Endothelial cell of umbilical vein (primary cell): ENCODE data around the gene MIS12. TPM values are rescaled to one million over a fixed set of nuclear protein-coding genes. Genes with fewer than 3 reads are reported as not detected.

Experiments used
- BruUV-seq: library from RNA; stranded (reverse); fragments of 400-500 nt; replicated peaks from 2 replicates; lab custom pipeline; 2021; lab: Mats Ljungman, UMichigan
- CTCF ChIA-PET: fragments of 300-600, 350-600 bp; sonication (Branson Sonifier 250); formaldehyde crosslinking; loops from one replicate; lab custom pipeline; 2021; ENCODE audit warnings: antibody characterized with exemption, inconsistent platforms; lab: Charles Lee
- POLR2A ChIA-PET: fragments of 300-600, 350-600 bp; sonication (Branson Sonifier 250); formaldehyde crosslinking; loops from one replicate; lab custom pipeline; 2021; ENCODE audit warnings: antibody characterized with exemption, inconsistent platforms; lab: Charles Lee
- DNase-seq: peaks from one replicate; pipeline ENCODE4 v3.0.0-alpha.2; 2011; ENCODE audit warnings: low read depth, low spot score
- FAIRE-seq: peaks from 2 replicates; lab custom pipeline; 2011; peaks lifted over from hg19 to GRCh38; lab: Jason Lieb, UNC
- H2AFZ ChIP-seq: 2 replicates; pipeline ENCODE4 v1.6.0; 2012; ENCODE audit warnings: low read depth, low read length, control low read depth, inconsistent platforms
- H3K27ac ChIP-seq: 2 replicates; pipeline ENCODE4 v1.5.1; 2011; ENCODE audit warnings: low read depth, mild to moderate bottlenecking, control low read depth, low read length, moderate library complexity; ENCODE audit not compliant: insufficient read depth
- H3K27me3 ChIP-seq, 2 experiments: 2 replicates each; pipeline versions ENCODE4 v1.6.0 to v1.6.1; 2011; ENCODE audit warnings: low read length in 2 of 2, mixed read lengths in 1 of 2; ENCODE audit not compliant: control insufficient read depth in 2 of 2, insufficient read depth in 2 of 2
- H3K36me3 ChIP-seq, 2 experiments: 2 replicates in 1 of 2; 3 replicates in 1 of 2; pipeline ENCODE4 v1.5.1; 2011; ENCODE audit warnings: low read length in 2 of 2, mild to moderate bottlenecking in 1 of 2, moderate library complexity in 1 of 2; ENCODE audit not compliant: control insufficient read depth in 2 of 2, insufficient read depth in 2 of 2; ENCODE audit errors: extremely low read depth in 1 of 2
- H3K4me1 ChIP-seq: 3 replicates; pipeline ENCODE4 v1.5.1; 2011; ENCODE audit warnings: mild to moderate bottlenecking, low read length; ENCODE audit not compliant: control insufficient read depth, insufficient read depth; ENCODE audit errors: extremely low read depth
- H3K4me2 ChIP-seq: 2 replicates; pipeline ENCODE4 v1.6.1; 2011; ENCODE audit warnings: low read length, control low read depth, mixed read lengths; ENCODE audit not compliant: insufficient read depth
- H3K4me3 ChIP-seq, 3 experiments: fragments of 200-600 bp in 1 of 3; sonication (generic), shearing (Covaris generic) in 1 of 3; replicated peaks in 1 of 3; 2 replicates each; pipeline ENCODE4 v1.5.1; 2011 to 2016; ENCODE audit warnings: control low read depth in 3 of 3, low read length in 3 of 3, mild to moderate bottlenecking in 2 of 3, inconsistent platforms in 1 of 3, low read depth in 1 of 3, moderate library complexity in 1 of 3; ENCODE audit not compliant: insufficient read depth in 1 of 3
- H3K79me2 ChIP-seq: 2 replicates; pipeline ENCODE4 v1.6.0; 2012; ENCODE audit warnings: low read length, inconsistent platforms; ENCODE audit not compliant: control insufficient read depth, insufficient read depth
- H3K9ac ChIP-seq: replicated peaks from 2 replicates; pipeline ENCODE3; 2011; ENCODE audit warnings: low read length, control low read depth; ENCODE audit not compliant: insufficient read depth; ENCODE audit errors: extremely low read depth
- H3K9me1 ChIP-seq: replicated peaks from 3 replicates; pipeline ENCODE4 v1.6.0; 2011; ENCODE audit warnings: mild to moderate bottlenecking, low read length; ENCODE audit not compliant: control insufficient read depth, insufficient read depth; ENCODE audit errors: extremely low read depth
- H3K9me3 ChIP-seq: replicated peaks from 2 replicates; pipeline ENCODE4 v1.5.1; 2012; ENCODE audit warnings: low read length, inconsistent platforms; ENCODE audit not compliant: control insufficient read depth, insufficient read depth
- H4K20me1 ChIP-seq: replicated peaks from 2 replicates; pipeline ENCODE3; 2011; ENCODE audit warnings: mild to moderate bottlenecking, low read length; ENCODE audit not compliant: control insufficient read depth, insufficient read depth; ENCODE audit errors: extremely low read depth
- EZH2 ChIP-seq: IDR thresholded peaks from 2 replicates; pipeline ENCODE4 v1.6.1; 2012; ENCODE audit warnings: borderline replicate concordance, low read depth, mild to moderate bottlenecking, moderate library complexity, low read length, inconsistent platforms; ENCODE audit not compliant: severe bottlenecking
- FOS ChIP-seq: IDR thresholded peaks from 2 replicates; pipeline ENCODE4 v1.6.1; 2011; ENCODE audit warnings: mild to moderate bottlenecking, low read length, moderate library complexity, borderline replicate concordance; ENCODE audit not compliant: insufficient read depth
- GATA2 ChIP-seq: IDR thresholded peaks from 2 replicates; pipeline ENCODE4 v1.7.0; 2011; ENCODE audit warnings: low read depth, mild to moderate bottlenecking, moderate library complexity, mixed read lengths, low read length; ENCODE audit not compliant: insufficient read length, insufficient read depth
- JUN ChIP-seq: IDR thresholded peaks from 2 replicates; pipeline ENCODE4 v1.6.1; 2011; ENCODE audit warnings: borderline replicate concordance, low read depth; ENCODE audit not compliant: insufficient read length, insufficient read depth
- MYC ChIP-seq: IDR thresholded peaks from one replicate; pipeline ENCODE4 v1.6.1; 2011; ENCODE audit warnings: mild to moderate bottlenecking, low read depth, low read length
- POLR2A ChIP-seq: IDR thresholded peaks from 2 replicates; pipeline ENCODE4 v1.6.1; 2012; ENCODE audit warnings: low read depth, mild to moderate bottlenecking, control low read depth, low read length
- POLR2AphosphoS5 ChIP-seq: IDR thresholded peaks from 2 replicates; pipeline ENCODE4 v1.6.1; 2012; ENCODE audit warnings: low read depth, mild to moderate bottlenecking, control low read depth, low read length, moderate library complexity; ENCODE audit not compliant: insufficient read depth
- dilution Hi-C: fragments of 300-500 bp; cut with MboI; formaldehyde crosslinking; loops from one replicate; pipeline ENCODE4 v1.15.0; 2019; ENCODE audit warnings: low sequenced_read_pairs; ENCODE audit not compliant: extremely low pct_ligation_motif_present
- intact Hi-C: fragments of 100-400 bp; cut with micrococcal nuclease; formaldehyde crosslinking; loops from one replicate; pipeline ENCODE4 v1.10.0; 2022
- polyA plus RNA-seq, 4 experiments: library from polyadenylated mRNA; depleted of rRNA in 3 of 4; stranded (reverse) in 3 of 4; unstranded in 1 of 4; fragments of >200 nt; gene quantifications; 2 replicates each; pipeline versions ENCODE4 v1.2.1 to v1.2.3, GENCODE V29; 2011 to 2012; ENCODE audit warnings: missing spikeins in 1 of 4
- total RNA-seq: library from RNA; stranded (reverse); gene quantifications from 2 replicates; pipeline ENCODE4 v1.2.3, GENCODE V29; 2021
- TF ChIP-seq, protein P1 (sequence below), 2 donors: IDR thresholded peaks; 1 replicate in 1 of 2; 2 replicates in 1 of 2; pipeline ENCODE4 v1.5.1; 2011; ENCODE audit warnings: low read length in 2 of 2, mild to moderate bottlenecking in 2 of 2, moderate library complexity in 2 of 2, control low read depth in 1 of 2, inconsistent platforms in 1 of 2, low read depth in 1 of 2; ENCODE audit not compliant: insufficient read depth in 1 of 2; ENCODE audit errors: extremely low read depth in 1 of 2
- TF ChIP-seq, protein P2 (sequence below): IDR thresholded peaks from 2 replicates; pipeline ENCODE4 v1.6.1; 2011; ENCODE audit not compliant: insufficient read depth, insufficient read length

MIS12 gene
- total and polyA plus RNA-seq, 2 donors (not counting 3 experiments of a cell fraction or from before 2014, with no cell fraction given), result 8.3 to 20.1 TPM

DNA sequence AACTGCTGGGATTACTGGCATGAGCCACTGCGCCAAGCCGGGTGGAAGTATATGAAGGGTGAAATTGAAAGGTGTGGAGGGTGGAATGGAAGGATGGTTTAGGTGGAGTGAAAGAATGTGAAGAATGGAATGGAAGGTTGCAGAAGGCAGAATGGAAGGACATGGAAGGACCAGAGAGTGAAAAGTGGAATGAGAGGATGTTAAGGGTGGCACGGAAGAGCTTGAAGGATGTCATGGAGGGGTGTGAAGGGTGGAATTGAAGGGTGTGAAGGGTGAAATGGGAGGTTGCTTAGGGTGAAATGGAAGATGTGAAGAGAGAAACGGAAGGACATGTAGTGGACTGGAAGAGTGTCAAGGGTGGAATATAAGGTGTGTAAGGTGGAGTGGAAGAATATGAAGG, 16.2 kb downstream of the MIS12 start:
- ChIA-PET POLR2A (no interaction called here), CTCF (no interaction called here)
- Histone ChIP-seq H3K27ac (no peak overlapping the region), H2AFZ (no peak overlapping the region), H3K9me1 (no peaks in the 10 kb centered on the region), H3K9ac (no peak overlapping the region), H3K9me3 (no peaks in the 10 kb centered on the region), H4K20me1 (no peaks in the 10 kb centered on the region), H3K36me3 (peaks cover 0 to 3% of the 10 kb centered on the region in 2 experiments), H3K27me3 (no peaks in the 10 kb centered on the region), H3K4me2 (no peak overlapping the region), H3K4me1 (peaks cover 5% of the 10 kb centered on the region), H3K4me3 (no peak overlapping the region), H3K79me2 (no peaks in the 10 kb centered on the region)
- BruUV-seq, result no TSS peak
- dilution Hi-C loops (no loop called here), intact Hi-C loops (no loop called here)
- TF ChIP-seq GATA2 (no peak), POLR2A (no peak), POLR2AphosphoS5 (no peak), EZH2 (no peak), FOS (no peak), JUN (no peak), MYC (no peak)
- TF ChIP-seq, protein P1, sequence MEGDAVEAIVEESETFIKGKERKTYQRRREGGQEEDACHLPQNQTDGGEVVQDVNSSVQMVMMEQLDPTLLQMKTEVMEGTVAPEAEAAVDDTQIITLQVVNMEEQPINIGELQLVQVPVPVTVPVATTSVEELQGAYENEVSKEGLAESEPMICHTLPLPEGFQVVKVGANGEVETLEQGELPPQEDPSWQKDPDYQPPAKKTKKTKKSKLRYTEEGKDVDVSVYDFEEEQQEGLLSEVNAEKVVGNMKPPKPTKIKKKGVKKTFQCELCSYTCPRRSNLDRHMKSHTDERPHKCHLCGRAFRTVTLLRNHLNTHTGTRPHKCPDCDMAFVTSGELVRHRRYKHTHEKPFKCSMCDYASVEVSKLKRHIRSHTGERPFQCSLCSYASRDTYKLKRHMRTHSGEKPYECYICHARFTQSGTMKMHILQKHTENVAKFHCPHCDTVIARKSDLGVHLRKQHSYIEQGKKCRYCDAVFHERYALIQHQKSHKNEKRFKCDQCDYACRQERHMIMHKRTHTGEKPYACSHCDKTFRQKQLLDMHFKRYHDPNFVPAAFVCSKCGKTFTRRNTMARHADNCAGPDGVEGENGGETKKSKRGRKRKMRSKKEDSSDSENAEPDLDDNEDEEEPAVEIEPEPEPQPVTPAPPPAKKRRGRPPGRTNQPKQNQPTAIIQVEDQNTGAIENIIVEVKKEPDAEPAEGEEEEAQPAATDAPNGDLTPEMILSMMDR (IDR thresholded peaks at IDR 0.05; ENCODE audit: extremely low read depth in 1 of 2, insufficient read depth in 1 of 2, low read depth in 1 of 2, low read length in 2 of 2), result no peak
- TF ChIP-seq, protein P2, sequence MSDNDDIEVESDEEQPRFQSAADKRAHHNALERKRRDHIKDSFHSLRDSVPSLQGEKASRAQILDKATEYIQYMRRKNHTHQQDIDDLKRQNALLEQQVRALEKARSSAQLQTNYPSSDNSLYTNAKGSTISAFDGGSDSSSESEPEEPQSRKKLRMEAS, result no peak
- no peak for DNase-seq
- FAIRE-seq, result no peak
